NCI-H2196 (cell line): ENCODE data around the gene ACSS3.
"Not testable (repeated sequence)": the region's sequence is repeated elsewhere in the genome, so short reads cannot be mapped to it uniquely, and the experiment has no call there.

Experiments
- DNase-seq: peaks from one replicate; lab custom pipeline; 2025; ENCODE audit not compliant: unreplicated experiment; lab: John Stamatoyannopoulos, UW

ACSS3 gene

DNA sequence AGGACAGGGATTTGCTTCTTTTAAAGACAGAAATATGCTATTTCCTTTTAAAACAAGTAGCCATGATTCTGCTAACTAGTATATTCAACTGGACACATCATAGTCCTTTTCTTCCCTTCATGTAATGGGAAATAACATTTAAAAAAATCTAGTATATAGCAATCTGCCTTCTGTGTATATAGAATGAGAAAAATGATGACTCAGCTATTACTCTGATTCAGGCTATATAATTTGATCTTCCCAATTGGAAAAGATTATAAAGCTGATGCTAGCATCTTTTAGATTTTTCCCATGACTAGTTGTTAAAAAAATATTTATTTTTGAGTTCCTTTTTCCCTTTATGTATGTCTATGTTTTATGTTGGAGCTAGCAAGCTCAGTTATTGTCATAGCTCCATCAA, 86.9 kb downstream of the ACSS3 start:
- no peak for DNase-seq

DNA sequence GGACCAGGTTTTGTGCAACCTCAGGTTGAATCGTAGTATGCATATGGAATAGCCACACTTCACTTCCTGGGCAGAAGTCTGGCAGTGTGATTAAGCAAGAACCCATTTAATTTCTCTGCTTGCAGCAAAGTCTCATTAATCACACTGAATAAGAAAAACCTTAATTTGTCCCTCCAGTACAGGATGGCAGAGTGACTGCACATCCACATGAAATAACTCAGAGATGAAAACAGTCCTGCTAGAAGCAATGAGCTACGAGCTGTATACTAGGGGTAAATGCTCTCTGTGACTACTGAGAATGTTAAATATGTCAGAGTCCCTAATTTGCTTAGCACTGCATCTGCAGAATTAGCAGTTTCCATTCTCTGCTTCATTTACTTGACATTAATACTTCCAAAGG, 88.9 kb downstream of the ACSS3 start:
- DNase-seq: no peak

DNA sequence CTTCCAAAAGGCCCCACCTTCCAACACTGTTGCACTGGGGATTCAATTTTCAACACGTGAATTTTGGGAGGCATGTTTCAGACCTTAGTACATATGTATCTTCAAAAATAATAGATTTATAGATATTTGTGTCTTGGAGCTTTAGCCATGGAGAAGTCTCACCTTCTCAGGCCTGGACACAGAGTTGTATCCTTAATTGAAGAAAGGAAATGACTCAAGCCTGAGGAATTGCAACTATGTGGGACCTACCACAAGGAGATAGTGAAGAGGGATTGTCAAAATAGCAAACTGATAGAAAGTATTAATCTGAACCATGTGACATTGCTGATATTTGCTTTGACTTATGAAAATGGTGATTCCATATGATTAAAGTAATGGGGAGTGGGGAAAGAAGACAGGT, 89.8 kb downstream of the ACSS3 start:
- no peak for DNase-seq

DNA sequence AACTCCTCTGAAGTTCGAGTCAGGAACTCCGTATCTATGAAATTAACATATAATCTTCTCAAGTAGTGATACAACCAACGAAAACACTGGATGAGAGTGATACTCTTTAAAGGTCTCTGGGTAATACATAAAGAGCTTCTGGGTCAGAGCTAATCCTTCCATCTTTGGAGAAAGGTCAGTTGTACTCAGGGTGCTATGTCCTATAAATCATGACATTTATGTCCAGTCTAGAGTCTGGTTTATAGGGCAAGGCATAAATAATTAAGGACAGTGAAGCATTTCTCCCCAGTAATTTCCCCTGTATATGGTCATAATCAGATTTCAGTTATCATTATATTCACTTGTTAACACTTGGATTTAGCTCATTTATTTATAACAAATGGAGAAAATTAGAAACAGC, 90.6 kb downstream of the ACSS3 start:
- no peak for DNase-seq

GRCh38 chr12:81170072-81170471, 92.2 kb downstream of the ACSS3 start:
- DNase-seq: no peak

DNA sequence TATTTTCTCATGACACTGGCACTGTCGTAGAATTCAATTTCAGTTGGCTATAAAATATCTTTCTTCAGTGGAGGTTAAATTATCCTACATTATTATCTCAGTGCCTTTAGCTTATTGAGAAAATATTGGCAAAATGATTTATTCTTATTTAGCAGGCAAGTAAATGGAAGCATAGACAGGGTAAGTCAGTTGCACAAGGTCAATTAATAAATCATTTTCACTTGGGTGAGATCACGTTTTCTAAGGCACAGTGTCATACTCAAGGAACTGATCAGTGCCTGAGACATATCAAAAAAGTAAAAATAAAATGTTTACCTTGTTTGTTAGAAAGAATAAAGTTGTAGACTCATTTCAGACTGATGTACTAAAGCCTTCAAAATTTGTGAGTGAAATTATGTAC, 95.0 kb downstream of the ACSS3 start:
- no peak for DNase-seq

GRCh38 chr12:81174664-81175063, 96.8 kb downstream of the ACSS3 start:
- DNase-seq: no peak

DNA sequence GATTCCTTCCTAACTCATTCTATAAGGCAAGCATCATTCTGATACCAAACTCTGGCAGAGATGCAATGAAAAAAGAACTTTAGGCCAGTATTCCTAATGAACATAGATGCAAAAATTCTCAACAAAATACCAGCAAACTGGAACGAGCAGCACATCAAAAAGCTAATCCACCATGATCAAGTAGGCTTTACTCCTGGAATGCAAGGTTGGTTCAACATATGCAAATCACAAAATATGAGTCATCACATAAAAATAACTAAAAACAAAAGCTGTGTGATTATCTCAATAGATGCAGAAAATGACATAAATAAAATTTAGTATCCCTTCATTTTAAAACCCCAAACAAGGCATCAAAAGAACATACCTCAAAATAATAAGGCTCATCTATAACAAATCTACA, 98.9 kb downstream of the ACSS3 start:
- DNase-seq: no peak

- no peak for DNase-seq
These were observed 103.8 kb downstream of the ACSS3 start for GRCh38 chr12:81181691-81182090.

- no peak for DNase-seq
These were observed 109.8 kb downstream of the ACSS3 start for GRCh38 chr12:81187686-81188085.

DNA sequence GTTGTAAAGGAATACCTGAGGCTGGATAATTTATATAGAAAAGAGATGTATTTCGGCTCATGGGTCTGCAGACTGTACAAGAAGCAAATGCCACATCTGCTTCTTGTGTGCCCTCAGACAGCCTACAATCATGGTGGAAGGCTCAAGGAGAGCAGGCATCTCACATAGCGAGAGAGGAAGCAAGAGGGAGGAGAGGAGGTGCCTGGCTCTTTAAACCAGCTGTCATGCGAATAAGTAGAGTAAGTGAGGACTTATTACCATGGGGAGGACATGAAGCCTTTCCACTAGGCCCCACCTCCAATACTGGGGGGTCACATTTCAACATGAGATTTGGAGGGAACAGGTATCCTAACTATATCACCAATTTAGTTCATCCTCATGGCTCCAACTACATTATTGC, 118.7 kb downstream of the ACSS3 start:
- DNase-seq: no peak

GRCh38 chr12:81200561-81200960, 122.7 kb downstream of the ACSS3 start:
- not testable (repeated sequence) for DNase-seq

- DNase-seq: no peak
These were observed 125.9 kb downstream of the ACSS3 start for GRCh38 chr12:81203671-81204204.

- no peak for DNase-seq
These were observed 127.5 kb downstream of the ACSS3 start for GRCh38 chr12:81205416-81205815.

- DNase-seq: no peak
These were observed 128.6 kb downstream of the ACSS3 start for GRCh38 chr12:81206429-81206828.

DNA sequence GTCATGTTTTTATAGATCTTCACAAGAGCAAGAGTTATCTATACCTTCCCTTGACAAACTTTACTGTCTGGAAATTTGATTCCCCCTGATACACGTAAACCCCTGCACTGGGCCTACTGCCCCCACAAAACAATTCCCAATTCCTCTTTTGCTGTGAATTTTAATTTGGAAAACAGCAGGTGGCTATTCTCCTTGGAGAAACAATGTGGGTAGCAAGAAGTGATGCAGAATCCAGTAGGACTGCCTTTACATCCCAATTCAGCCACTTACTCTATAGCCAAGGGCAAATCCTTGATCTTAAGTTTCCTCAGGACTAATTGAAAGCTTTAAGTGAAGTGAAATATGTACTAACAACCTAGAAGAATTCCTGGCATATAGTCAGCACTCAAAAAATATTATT, 129.3 kb downstream of the ACSS3 start:
- DNase-seq: no peak

DNA sequence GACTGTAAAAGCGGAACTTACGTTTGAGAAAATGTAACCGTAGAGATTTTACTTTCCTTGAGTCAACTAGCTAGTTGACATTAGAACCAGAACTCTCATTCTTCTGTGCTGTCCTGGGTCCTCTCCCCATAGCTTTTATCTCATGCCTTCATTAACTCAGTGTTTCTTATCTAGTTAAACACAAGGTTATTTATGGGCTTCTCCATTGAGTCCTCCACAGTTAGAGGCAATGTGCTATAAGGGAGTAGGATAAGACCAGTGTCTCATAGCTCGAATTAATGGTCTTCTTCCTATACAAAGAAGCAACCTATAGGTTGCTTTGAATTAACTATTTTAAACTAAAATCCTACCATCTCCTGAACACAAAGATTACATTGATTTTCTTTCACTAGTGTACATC, 129.8 kb downstream of the ACSS3 start:
- no peak for DNase-seq

- no peak for DNase-seq
These were observed 130.5 kb downstream of the ACSS3 start for GRCh38 chr12:81208187-81208911.

- no peak for DNase-seq
These were observed 131.1 kb downstream of the ACSS3 start for GRCh38 chr12:81209012-81209411.

DNA sequence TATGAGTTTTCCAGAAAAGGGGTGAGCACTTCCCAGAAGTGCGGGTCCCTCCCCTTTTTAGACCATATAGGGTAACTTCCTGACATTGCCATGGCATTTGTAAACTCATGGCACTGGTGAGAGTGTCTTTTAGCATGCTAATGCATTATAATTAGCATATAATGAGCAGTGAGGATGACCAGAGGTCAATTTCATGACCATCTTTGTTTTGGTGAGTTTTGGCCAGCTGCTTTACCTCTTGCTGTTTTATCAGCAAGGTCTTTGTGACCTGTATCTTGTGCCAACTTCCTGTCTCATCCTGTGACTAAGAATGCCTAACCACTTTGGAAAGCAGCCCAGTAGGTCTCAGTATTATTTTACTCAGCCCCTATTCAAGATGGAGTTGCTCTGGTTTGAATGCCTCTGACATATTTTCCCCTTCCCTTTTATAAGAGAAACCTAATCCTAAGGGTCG, 131.9 kb downstream of the ACSS3 start:
- DNase-seq: peak; percentile 5

GRCh38 chr12:81211306-81211705, 133.4 kb downstream of the ACSS3 start:
- no peak for DNase-seq

GRCh38 chr12:81212996-81213696, 135.3 kb downstream of the ACSS3 start:
- no peak for DNase-seq
